Caco-2 (cell line): ENCODE measurements around the gene PRPF19. TPM values are rescaled to one million over a fixed set of nuclear protein-coding genes. Genes with fewer than 3 reads are reported as not detected.

Experiments
- BruUV-seq: library from RNA; stranded (reverse); fragments of 400-500 nt; replicated peaks from 2 replicates; lab custom pipeline; 2021; lab: Mats Ljungman, UMichigan
- CTCF ChIA-PET: fragments of 300-600 bp; sonication (Branson Sonifier 250); formaldehyde crosslinking; loops from one replicate; lab custom pipeline; 2022; ENCODE audit warnings: antibody characterized with exemption; lab: Charles Lee
- POLR2A ChIA-PET: fragments of 300-600 bp; sonication (Branson Sonifier 250); formaldehyde crosslinking; loops from one replicate; lab custom pipeline; 2022; ENCODE audit warnings: antibody characterized with exemption; lab: Charles Lee
- DNase-seq, 2 experiments: peaks; one replicate each; pipeline versions ENCODE4 v3.0.0 to v3.0.0-alpha.2; 2020 to 2022
- H3K27me3 ChIP-seq: replicated peaks from 2 replicates; pipeline ENCODE4 v1.6.0; 2011; ENCODE audit warnings: low read length; ENCODE audit not compliant: control insufficient read depth, insufficient read depth
- H3K36me3 ChIP-seq: 2 replicates; pipeline ENCODE4 v1.5.1; 2011; ENCODE audit warnings: low read length; ENCODE audit not compliant: control insufficient read depth, insufficient read depth
- H3K4me1 ChIP-seq: fragments of 250-450 bp; sonication (Bioruptor Pico); 2 replicates; pipeline ENCODE4 v1.5.1; 2020; ENCODE audit warnings: mild to moderate bottlenecking
- H3K4me3 ChIP-seq: 2 replicates; pipeline ENCODE4 v1.5.1; 2011; ENCODE audit warnings: low read depth, mild to moderate bottlenecking, control low read depth, low read length
- H3K9me3 ChIP-seq: fragments of 250-450 bp; sonication (Bioruptor Pico); 2 replicates; pipeline ENCODE4 v1.5.1; 2020; ENCODE audit warnings: mild to moderate bottlenecking, moderate library complexity
- H3K27ac Mint-ChIP-seq: one replicate; pipeline ENCODE4 v1.8.0; 2022; ENCODE audit warnings: mixed read lengths; ENCODE audit not compliant: unreplicated experiment
- H3K27me3 Mint-ChIP-seq: one replicate; pipeline ENCODE4 v1.8.0; 2022; ENCODE audit warnings: mixed read lengths; ENCODE audit not compliant: insufficient read depth, unreplicated experiment
- H3K36me3 Mint-ChIP-seq: one replicate; pipeline ENCODE4 v1.8.0; 2022; ENCODE audit warnings: mild to moderate bottlenecking, mixed read lengths; ENCODE audit not compliant: insufficient read depth, unreplicated experiment
- H3K4me1 Mint-ChIP-seq: one replicate; pipeline ENCODE4 v1.8.0; 2022; ENCODE audit warnings: low read depth, mixed read lengths; ENCODE audit not compliant: unreplicated experiment
- H3K4me3 Mint-ChIP-seq: one replicate; pipeline ENCODE4 v1.8.0; 2022; ENCODE audit warnings: mild to moderate bottlenecking, moderate library complexity, mixed read lengths; ENCODE audit not compliant: unreplicated experiment
- H3K9me3 Mint-ChIP-seq: one replicate; pipeline ENCODE4 v1.8.0; 2022; ENCODE audit warnings: mixed read lengths; ENCODE audit not compliant: unreplicated experiment
- CTCF ChIP-seq, 2 experiments: fragments of 200-600 bp in 1 of 2; IDR thresholded peaks; 1 replicate in 1 of 2; 2 replicates in 1 of 2; pipeline versions ENCODE4 v1.5.1 to v1.8.0; 2011 to 2022; ENCODE audit warnings: antibody characterized with exemption in 1 of 2, control low read depth in 1 of 2, inconsistent platforms in 1 of 2, low read depth in 1 of 2, low read length in 1 of 2, mild to moderate bottlenecking in 1 of 2, moderate library complexity in 1 of 2; ENCODE audit not compliant: insufficient read depth in 1 of 2, severe bottlenecking in 1 of 2, unreplicated experiment in 1 of 2
- intact Hi-C: fragments of 100-400 bp; cut with micrococcal nuclease; formaldehyde crosslinking; loops from one replicate; pipeline ENCODE4 v1.10.0; 2022; ENCODE audit not compliant: unreplicated experiment
- total RNA-seq: library from RNA; stranded (reverse); gene quantifications from 2 replicates; pipeline ENCODE4 v1.2.3, GENCODE V29; 2022

Gene PRPF19
- total RNA-seq, 1 experiment from 2014 or later: 183 TPM

- Mint-ChIP-seq H3K27me3 (no peaks in the 10 kb centered on the region), H3K27ac (no peak overlapping the region), H3K9me3 (no peaks in the 10 kb centered on the region), H3K4me3 (no peak overlapping the region), H3K36me3 (peaks cover 25% of the 10 kb centered on the region), H3K4me1 (peaks cover 7% of the 10 kb centered on the region)
- no peak for TF ChIP-seq CTCF (IDR thresholded peaks at IDR 0.05; ENCODE audit: insufficient read depth in 1 of 2, low read depth in 1 of 2, low read length in 1 of 2, severe bottlenecking in 1 of 2, unreplicated experiment in 1 of 2)
- Histone ChIP-seq H3K4me3 (no peak overlapping the region), H3K27me3 (no peaks in the 10 kb centered on the region), H3K9me3 (no peaks in the 10 kb centered on the region), H3K4me1 (peaks cover 28% of the 10 kb centered on the region), H3K36me3 (no peaks in the 10 kb centered on the region)
- intact Hi-C loops: loop anchor here (5.0 kb wide), 1 partner anchor 210 kb away; no protein-coding TSS in a partner anchor
- DNase-seq: no peak
- CTCF ChIA-PET: interaction anchor here (0.9 kb wide), 1 partner anchor 30 kb away, joined by 3 read pairs; no protein-coding TSS in a partner anchor
- POLR2A ChIA-PET: no interaction called here
- no TSS peak for BruUV-seq
Observed at GRCh38 chr11:60917267-60917666, 10.9 kb upstream of the PRPF19 start.

- peak in 1 of 2 experiments; percentile 24 for DNase-seq
- Mint-ChIP-seq H3K4me3 (no peak overlapping the region), H3K27me3 (no peaks in the 10 kb centered on the region), H3K9me3 (no peaks in the 10 kb centered on the region), H3K4me1 (peaks cover 7% of the 10 kb centered on the region), H3K27ac (no peak overlapping the region), H3K36me3 (peaks cover 23% of the 10 kb centered on the region)
- Histone ChIP-seq H3K27me3 (no peaks in the 10 kb centered on the region), H3K36me3 (no peaks in the 10 kb centered on the region), H3K4me1 (peaks cover 28% of the 10 kb centered on the region), H3K4me3 (no peak overlapping the region), H3K9me3 (no peaks in the 10 kb centered on the region)
- ChIA-PET CTCF (interaction anchor here (0.9 kb wide), 1 partner anchor 29 kb away, joined by 3 read pairs; no protein-coding TSS in a partner anchor), POLR2A (no interaction called here)
- BruUV-seq: no TSS peak
- TF ChIP-seq CTCF (IDR thresholded peaks at IDR 0.05; ENCODE audit: insufficient read depth in 1 of 2, low read depth in 1 of 2, low read length in 1 of 2, severe bottlenecking in 1 of 2, unreplicated experiment in 1 of 2): no peak
- intact Hi-C loops: loop anchor here (5.0 kb wide), 1 partner anchor 211 kb away; no protein-coding TSS in a partner anchor
Observed at GRCh38 chr11:60916669-60917206, 10.4 kb upstream of the PRPF19 start.

GRCh38 chr11:60915248-60915914 is 9.0 kb upstream of the PRPF19 start:
- DNase-seq: peak; percentile 48 to 56
- peak in 1 of 2 experiments; percentile 25 for TF ChIP-seq CTCF (IDR thresholded peaks at IDR 0.05; ENCODE audit: insufficient read depth in 1 of 2, low read depth in 1 of 2, low read length in 1 of 2, severe bottlenecking in 1 of 2, unreplicated experiment in 1 of 2)
- Histone ChIP-seq H3K9me3 (no peaks in the 10 kb centered on the region), H3K27me3 (no peaks in the 10 kb centered on the region), H3K36me3 (no peaks in the 10 kb centered on the region), H3K4me1 (peaks cover 28% of the 10 kb centered on the region), H3K4me3 (peak overlapping the region; percentile 77)
- H3K4me3 Mint-ChIP-seq: peak overlapping the region; percentile 92
- BruUV-seq: TSS peak; percentile 43
- CTCF ChIA-PET: interaction anchor here (1.0 to 1.4 kb wide), 3 partner anchors 9 to 25 kb away, joined by 3 to 7 read pairs (median 5); partner anchors contain the start of gene PRPF19
- peak overlapping the region; percentile 10 for H3K27ac Mint-ChIP-seq
- POLR2A ChIA-PET: interaction anchor here (0.8 kb wide), 1 partner anchor 10 kb away, joined by 3 read pairs; no protein-coding TSS in a partner anchor
- H3K36me3 Mint-ChIP-seq: peaks cover 16% of the 10 kb centered on the region
- H3K4me1 Mint-ChIP-seq: peaks cover 7% of the 10 kb centered on the region
- H3K27me3 Mint-ChIP-seq: peaks cover 3% of the 10 kb centered on the region
- intact Hi-C loops: loop anchor here (5.0 kb wide), 1 partner anchor 212 kb away; no protein-coding TSS in a partner anchor
- H3K9me3 Mint-ChIP-seq: no peaks in the 10 kb centered on the region
